ENCODE measurements around the gene SNAPIN.

Gene SNAPIN

DNA sequence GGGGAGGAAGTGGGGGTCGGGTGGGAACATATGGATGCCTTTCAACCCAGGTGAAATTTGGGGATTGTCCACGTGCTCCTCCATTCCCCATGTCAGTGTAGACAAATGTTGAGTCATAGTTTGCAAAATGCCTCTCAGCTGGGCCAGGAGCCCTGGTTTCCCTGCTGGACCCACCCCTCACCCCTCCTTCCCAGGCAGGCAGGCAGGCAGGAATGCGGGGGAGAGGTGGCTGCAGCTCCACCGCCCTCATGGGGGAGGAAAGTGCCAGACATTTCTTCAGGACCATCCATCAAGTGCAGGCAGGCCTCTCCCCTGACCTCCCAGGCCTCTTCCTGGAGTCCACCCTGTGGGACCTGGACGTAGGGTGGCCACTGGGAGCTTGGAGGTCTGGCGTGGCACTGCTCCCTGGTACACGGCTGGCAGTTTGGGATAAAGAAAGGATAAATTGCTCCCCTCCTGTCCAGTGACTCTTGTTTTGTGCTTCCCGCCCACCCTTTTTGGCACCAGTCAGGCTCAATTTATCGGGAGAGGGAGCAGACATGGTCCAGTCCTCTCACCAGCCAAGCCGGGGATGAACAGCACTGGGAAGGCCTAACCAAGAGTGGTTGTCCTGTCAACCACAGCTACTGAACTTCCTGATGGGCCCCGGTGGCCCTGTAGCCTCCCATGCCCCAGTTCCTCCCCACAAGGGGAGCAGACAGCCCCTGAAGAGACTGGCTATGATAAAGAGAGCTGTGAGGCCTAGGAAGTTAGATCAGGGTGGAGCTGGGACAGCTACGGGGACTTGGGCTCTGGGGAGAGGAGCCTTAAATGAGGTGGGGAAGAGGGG is 38.9 kb downstream of the SNAPIN start:
- Histone ChIP-seq H3K27ac (peak overlapping the region; percentile 80), H2AFZ (peak overlapping the region; percentile 38), H3K4me1 (no peaks in the 10 kb centered on the region), H3K9ac (no peak overlapping the region), H3K79me2 (no peaks in the 10 kb centered on the region), H3K9me3 (ENCODE audit: control insufficient read depth, low read length) (no peaks in the 10 kb centered on the region), H3K36me3 (ENCODE audit: control insufficient read depth, insufficient read depth, low read length) (no peaks in the 10 kb centered on the region), H3K4me2 (ENCODE audit: low read length) (no peak overlapping the region), H3K27me3 (ENCODE audit: control insufficient read depth, insufficient read depth, low read length) (no peaks in the 10 kb centered on the region), H3K4me3 (ENCODE audit: low read depth, low read length) (no peak overlapping the region)
- no peak for TF ChIP-seq CTCF (IDR thresholded peaks at IDR 0.05)

DNA sequence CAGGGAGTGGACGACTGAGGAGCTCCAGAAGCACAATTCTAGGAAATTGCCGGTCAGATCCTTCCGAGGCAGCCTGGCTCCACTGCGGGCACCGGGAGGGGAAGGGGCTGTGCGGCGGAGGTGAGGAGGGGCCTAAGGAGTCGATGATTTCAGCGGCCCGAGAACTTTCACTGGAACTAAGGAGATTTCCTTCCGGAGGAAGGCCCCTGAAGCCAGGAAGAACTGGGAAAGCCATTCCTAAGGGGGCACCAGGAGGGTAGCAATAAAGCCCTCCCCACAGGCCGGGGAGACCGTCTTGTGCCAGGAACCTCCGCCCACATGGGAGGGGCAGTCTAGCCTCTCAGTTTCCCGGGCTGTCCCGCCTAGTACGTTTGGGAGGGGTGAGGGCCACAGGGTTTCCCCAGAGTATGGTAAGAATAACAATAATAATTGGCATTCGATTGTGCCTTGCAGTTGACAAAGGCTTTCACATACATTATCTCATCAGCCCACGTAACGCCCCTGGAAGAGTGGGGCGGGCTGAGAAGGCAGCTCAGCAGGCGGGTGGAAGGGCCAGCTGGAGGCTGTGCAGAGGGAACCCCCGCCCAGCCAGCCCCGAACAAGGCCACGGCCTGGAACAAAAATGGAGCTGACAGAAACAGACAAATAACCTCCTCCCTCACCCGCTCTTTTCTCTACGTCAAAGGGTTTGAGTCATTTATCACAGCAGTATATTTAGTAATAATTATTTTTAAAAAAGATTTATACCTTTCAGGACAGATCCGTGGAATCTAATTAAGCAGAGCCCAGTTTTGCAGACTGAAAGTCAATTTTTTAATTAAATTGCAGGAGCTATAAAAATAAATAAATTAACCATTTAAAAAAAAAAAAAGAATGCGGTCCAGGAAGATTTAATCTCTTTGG is 39.8 kb downstream of the SNAPIN start:
- peak overlapping the region; percentile 38 for H2AFZ ChIP-seq
- H3K9ac ChIP-seq = no peak overlapping the region
- H3K9me3 ChIP-seq (ENCODE audit: control insufficient read depth, low read length) = no peaks in the 10 kb centered on the region
- H3K27ac ChIP-seq = peak overlapping the region; percentile 80
- no peak overlapping the region for H3K4me2 ChIP-seq (ENCODE audit: low read length)
- no peaks in the 10 kb centered on the region for H3K79me2 ChIP-seq
- no peaks in the 10 kb centered on the region for H3K4me1 ChIP-seq
- no peak for TF ChIP-seq CTCF (IDR thresholded peaks at IDR 0.05)
- no peak overlapping the region for H3K4me3 ChIP-seq (ENCODE audit: low read depth, low read length)
- no peaks in the 10 kb centered on the region for H3K27me3 ChIP-seq (ENCODE audit: control insufficient read depth, insufficient read depth, low read length)
- no peaks in the 10 kb centered on the region for H3K36me3 ChIP-seq (ENCODE audit: control insufficient read depth, insufficient read depth, low read length)

DNA sequence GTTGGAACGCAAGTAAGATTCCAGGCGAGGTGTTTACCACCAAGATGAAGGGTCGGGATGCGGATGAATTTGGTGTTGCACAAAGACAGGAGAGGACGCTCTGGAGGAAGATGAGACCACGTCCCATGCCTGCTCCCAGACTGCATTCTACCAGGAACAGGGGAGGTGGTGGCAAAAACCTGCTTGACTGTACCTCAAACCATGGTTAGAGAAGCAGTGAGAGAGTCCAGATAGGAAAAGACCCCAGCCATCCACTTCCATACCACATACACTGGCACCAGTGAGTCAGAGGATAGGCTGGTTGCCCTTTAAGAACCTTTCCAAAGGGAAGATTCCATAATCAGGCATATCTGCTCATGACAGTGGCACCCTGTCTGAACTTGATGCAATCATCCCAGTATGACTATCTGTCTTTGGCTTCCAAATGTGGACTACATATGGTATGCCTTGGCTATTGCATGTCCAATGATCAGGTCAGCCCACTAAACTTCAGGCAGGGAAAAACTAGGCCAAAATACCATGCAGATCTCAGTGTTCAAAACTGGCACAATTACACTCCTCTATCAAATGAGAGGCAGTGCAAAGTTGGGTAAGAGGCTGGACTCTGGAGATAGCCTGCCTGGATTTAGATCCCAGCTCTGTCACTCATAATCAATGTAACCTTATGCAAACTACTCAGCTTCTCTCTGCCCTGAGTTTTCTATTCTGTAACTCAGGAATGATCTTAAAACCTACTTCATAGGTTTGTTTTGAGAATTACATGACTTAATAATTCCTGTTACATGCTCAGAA is 40.6 kb downstream of the SNAPIN start:
- no peaks in the 10 kb centered on the region for H3K36me3 ChIP-seq (ENCODE audit: control insufficient read depth, insufficient read depth, low read length)
- no peak overlapping the region for H3K27ac ChIP-seq
- H3K9ac ChIP-seq = no peak overlapping the region
- H3K79me2 ChIP-seq = no peaks in the 10 kb centered on the region
- H2AFZ ChIP-seq = no peak overlapping the region
- H3K9me3 ChIP-seq (ENCODE audit: control insufficient read depth, low read length) = no peaks in the 10 kb centered on the region
- no peak overlapping the region for H3K4me2 ChIP-seq (ENCODE audit: low read length)
- H3K27me3 ChIP-seq (ENCODE audit: control insufficient read depth, insufficient read depth, low read length) = no peaks in the 10 kb centered on the region
- no peak for TF ChIP-seq CTCF (IDR thresholded peaks at IDR 0.05)
- H3K4me3 ChIP-seq (ENCODE audit: low read depth, low read length) = no peak overlapping the region
- H3K4me1 ChIP-seq = no peaks in the 10 kb centered on the region

- H3K9ac ChIP-seq = no peak overlapping the region
- H3K27me3 ChIP-seq (ENCODE audit: control insufficient read depth, insufficient read depth, low read length) = no peaks in the 10 kb centered on the region
- H3K4me2 ChIP-seq (ENCODE audit: low read length) = no peak overlapping the region
- H3K79me2 ChIP-seq = no peaks in the 10 kb centered on the region
- no peak overlapping the region for H3K4me3 ChIP-seq (ENCODE audit: low read depth, low read length)
- H3K9me3 ChIP-seq (ENCODE audit: control insufficient read depth, low read length) = no peaks in the 10 kb centered on the region
- H2AFZ ChIP-seq = no peak overlapping the region
- H3K36me3 ChIP-seq (ENCODE audit: control insufficient read depth, insufficient read depth, low read length) = no peaks in the 10 kb centered on the region
- TF ChIP-seq CTCF (IDR thresholded peaks at IDR 0.05) = no peak
- H3K4me1 ChIP-seq = no peaks in the 10 kb centered on the region
- H3K27ac ChIP-seq = no peak overlapping the region
Observed at GRCh38 chr1:153699768-153700167, 41.3 kb downstream of the SNAPIN start.
